AG20443 (cell line): ENCODE results near the gene MTFP1.
"Not testable (repeated sequence)": the region's sequence is repeated elsewhere in the genome, so short reads cannot be mapped to it uniquely, and the experiment has no call there.

Experiments used
- DNase-seq: peaks from one replicate; pipeline ENCODE4 v3.0.0; 2012; ENCODE audit warnings: low spot score, mixed read lengths

Gene MTFP1, protein sequence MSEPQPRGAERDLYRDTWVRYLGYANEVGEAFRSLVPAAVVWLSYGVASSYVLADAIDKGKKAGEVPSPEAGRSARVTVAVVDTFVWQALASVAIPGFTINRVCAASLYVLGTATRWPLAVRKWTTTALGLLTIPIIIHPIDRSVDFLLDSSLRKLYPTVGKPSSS

DNA sequence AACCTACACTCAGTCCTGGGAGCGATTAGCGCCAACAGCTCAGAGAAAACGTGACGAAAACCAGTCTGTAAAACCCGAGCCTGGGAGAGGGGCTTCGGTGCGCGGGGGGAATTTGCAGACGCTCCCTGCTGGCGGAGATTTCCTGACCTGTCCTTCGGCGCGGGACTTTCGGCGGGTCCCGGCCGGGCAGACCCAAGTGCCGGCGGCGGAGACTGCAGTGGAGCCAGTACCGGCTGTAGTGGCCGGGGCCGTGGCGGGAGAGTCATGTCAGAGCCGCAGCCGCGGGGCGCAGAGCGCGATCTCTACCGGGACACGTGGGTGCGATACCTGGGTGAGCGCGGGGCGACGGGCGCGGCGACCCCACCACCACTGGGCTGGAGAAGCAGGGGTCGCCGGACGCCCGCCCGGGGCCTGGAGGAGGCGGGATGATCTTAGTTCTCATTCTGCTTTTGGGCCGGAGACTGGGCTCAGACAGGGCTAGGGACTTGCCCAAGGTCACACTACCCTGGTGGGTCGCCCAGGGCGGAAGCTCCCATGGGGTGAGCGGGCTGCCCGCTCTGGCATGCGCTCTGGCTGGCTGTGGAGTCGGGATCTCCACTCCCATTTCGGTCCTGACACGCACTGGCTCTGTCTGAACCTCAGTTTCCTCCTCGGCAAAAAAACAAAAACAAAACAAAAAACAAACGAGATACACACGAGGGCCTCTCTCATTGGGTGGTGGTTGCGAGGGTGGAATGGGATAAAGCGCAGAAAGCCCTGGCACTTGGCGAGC, at the start of gene MTFP1:
Gene MTFP1, plus strand, starts transcription at position 153 of the 772 bp plus-strand sequence. Its CDS starts 112 bp downstream, at position 265.
- DNase-seq: peak; percentile 62

DNA sequence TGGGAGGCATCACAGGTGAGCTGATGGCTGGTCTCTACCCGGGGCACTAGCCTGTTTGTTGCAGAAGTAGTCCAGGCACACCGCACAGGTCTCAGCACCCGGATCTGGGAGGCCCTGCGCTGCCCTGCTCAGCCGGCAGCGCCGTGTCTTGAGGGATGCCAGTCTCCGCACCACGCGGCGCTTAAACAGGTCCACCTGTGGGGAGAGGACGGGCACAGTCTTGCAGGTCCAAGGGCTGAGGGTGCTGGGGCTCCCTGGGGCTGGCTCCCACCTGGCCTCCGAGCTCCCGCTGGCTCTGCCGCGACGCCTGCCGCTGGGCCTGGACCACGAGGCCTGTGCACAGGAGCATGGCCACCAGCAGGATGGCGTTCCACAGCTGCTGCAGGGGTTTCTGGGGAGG, 45.6 kb upstream of the MTFP1 start:
- DNase-seq: no peak

- DNase-seq: no peak
Observed at GRCh38 chr22:30381264-30381663, 44.3 kb upstream of the MTFP1 start.

DNA sequence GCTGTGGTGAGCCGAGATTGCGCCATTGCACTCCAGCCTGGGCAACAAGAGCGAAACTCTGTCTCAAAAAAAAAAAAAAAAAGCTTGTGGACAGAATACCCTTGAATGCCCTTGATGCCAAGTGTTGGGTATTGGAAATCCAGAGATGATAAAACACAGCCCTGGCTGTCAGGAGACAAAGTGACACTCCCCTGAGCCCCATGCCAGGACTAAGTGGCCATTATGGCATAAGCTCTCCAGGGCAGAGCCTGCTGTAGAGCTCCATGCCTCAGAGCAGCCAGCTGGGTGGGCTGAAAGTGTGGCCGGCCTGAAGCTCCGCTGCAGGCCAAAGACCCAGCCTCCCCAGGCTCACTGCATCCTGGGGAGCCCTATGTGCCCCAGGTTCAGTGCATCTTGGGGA, 43.2 kb upstream of the MTFP1 start:
- DNase-seq: no peak

DNA sequence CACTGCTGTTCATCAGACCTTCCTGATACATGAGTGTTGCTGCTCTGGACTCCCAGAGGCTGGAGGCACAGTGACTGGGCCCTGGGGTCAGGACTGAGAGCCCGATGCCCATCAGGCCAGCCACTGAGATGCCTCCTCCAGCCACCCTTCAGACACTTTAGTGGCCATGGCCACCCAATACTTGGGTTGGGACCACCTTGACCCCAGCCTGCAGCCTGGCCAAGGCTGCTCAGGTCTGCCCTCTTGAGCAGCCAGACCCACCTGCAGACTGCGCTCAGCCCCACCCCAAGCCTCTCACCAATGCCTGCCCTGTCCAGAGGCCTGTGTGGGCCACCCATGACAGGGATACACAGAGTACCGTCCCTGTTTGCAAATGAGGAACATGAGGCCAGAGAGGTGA, 42.5 kb upstream of the MTFP1 start:
- DNase-seq: no peak

GRCh38 chr22:30385942-30386341, 39.6 kb upstream of the MTFP1 start:
- no peak for DNase-seq

DNA sequence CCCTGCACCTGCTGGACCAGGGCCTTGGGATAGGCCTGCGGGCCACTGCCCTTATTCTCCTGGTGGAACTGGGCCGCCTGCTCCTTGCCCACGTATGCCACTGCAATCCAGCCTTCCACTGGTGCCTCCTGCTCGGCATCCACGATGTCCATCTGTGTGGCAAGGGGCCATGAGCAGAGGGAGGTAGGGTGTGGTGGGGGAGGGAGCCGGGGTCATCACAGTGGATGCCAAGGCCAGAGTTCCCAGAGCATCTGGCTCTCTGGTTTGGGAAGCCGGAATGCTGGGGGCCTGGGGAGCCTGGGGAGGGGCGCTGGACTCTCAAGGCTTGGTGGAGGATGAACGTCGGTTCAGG, 39.0 kb upstream of the MTFP1 start:
- no peak for DNase-seq

- peak; percentile 98 for DNase-seq
Observed at GRCh38 chr22:30386960-30387827, 38.4 kb upstream of the MTFP1 start, which contains the start of gene RNF215. RNF215 (minus strand) TSS chr22:30387411; CDS start chr22:30387313, 98 bp downstream.

- peak; percentile 58 for DNase-seq
Observed at GRCh38 chr22:30390974-30391691, 34.4 kb upstream of the MTFP1 start.

- DNase-seq: no peak
Observed at GRCh38 chr22:30392661-30393321, 32.8 kb upstream of the MTFP1 start.

DNA sequence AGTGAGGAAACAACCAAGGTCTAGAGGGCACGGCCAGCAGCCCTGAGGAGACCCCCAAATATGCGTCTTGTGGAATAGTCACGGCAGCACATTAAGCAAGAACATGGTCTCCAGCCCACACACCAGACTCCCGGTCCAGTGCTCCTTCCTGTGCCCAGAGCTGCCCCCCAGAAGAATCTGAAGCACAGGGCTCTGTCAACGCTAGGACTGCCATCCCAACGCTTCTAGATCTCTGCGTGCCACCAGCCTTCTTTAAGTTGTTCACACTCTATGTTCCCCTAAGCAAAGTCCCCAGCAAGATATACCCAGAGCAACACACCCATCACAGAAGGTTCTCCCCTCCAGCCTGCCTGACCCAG, 32.3 kb upstream of the MTFP1 start:
- DNase-seq: no peak

GRCh38 chr22:30393885-30394284, 31.7 kb upstream of the MTFP1 start:
- DNase-seq: no peak

GRCh38 chr22:30396871-30397655, 28.5 kb upstream of the MTFP1 start, which contains the start of gene SEC14L2:
SEC14L2 (plus strand) TSS chr22:30397018; CDS start chr22:30397117, 99 bp downstream.
- peak; percentile 88 for DNase-seq

GRCh38 chr22:30397656-30398635, 27.6 kb upstream of the MTFP1 start:
- no peak for DNase-seq

DNA sequence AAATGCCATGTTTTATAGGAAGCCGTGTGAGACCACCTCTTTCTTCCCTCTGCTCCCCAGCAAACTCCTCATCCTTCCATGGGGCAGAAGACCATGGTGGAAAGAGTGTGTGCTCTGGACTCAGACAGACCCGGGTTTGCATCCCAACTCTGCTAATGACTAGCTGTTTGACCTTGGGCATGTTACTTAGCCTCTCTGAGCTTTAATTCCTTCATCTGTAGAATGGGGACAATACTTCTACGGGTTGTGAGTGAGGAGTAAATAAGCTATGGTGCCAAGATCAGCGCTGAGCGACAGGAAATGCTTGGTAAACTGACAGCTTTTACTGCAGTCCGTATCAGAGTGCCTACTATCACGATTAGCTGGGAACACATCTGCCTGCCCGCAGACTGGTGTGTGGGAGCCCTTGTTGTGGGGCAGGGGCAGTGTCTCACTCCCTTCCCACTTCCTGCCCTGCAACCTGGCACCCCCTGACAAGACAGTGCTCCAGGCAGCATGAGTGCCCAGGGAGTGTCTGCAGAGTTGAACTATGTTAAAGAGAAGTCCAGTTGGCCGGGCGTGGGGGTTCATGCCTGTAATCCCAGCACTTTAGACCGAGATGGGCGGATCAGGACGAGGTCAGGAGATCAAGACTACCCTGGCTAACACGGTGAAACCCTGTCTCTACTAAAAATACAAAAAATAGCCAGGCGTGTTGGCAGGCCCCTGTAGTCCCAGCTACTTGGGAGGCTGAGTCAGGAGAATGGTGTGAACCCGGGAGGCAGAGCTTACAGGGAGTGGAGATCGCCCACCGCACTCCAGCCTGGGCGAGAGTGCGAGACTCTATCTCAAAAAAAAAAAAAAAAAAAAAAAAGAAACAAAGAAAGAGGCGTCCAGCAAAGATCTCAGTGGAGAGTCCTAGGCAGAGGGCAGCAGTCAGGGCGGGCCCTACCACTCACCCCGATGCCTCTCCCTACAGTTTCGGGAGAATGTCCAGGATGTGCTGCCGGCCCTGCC, 26.6 kb upstream of the MTFP1 start:
- DNase-seq: peak; percentile 75

DNA sequence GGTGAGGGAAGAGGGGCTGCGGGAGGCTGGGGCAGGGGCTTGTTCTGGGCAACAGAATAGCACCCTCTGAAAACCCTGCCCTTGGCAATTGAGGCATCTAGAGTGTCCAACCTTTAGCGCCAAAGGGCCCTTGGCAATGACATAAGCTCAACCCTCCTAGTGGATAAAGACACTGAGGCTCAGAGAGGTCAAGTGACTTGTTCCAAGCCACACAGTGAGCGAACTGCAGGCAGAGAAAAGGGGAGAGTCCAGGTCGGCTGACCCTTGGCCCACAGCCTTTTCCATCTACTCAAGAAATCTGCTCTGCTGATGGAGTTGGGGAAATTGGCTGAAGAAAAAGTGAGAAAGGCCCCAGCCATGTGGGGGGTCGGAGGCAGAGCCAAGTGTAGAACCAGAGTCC, 25.9 kb upstream of the MTFP1 start:
- no peak for DNase-seq

DNA sequence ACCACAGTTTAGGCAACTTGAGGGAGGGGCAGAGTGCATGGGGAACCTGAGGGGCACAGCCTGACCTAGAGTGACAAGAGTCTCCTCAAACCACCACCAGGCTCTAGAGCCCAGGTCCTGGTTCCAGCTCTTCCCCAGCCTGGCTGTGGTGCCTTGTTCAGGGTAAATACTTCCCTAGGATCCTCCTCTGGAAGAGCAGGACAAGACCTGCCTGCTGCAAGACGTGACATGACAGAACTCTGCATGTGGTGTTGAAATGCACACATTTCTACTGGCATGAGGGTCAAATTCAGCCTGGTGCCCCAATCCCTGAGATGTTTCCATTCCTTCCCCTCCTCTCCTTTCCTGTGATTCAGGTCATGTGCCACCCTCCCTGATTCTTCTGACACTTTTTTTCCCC, 25.4 kb upstream of the MTFP1 start:
- DNase-seq: no peak

DNA sequence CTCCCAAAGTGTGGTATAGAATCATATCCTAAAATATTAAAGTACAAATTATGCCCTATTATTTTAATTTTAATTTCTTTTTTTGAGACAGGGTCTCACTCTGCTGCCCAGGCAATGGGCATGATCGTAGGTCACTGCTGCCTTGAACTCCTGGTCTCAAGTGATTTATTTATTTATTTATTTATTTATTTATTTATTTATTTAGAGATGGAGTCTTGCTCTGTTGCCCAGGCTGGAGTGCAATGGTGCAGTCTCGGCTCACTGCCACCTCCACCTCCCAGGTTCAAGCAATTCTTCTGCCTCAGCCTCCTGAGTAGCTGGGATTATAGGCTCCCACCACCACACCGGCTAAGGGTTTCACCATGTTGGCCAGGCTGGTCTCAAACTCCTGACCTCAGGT, 24.5 kb upstream of the MTFP1 start:
- DNase-seq: not testable (repeated sequence)
